H9 (cell line): ENCODE results near the gene MBD5. TPM values are rescaled to one million over a fixed set of nuclear protein-coding genes. Genes with fewer than 3 reads are reported as not detected.

Experiments used
- DNase-seq: peaks from one replicate; pipeline ENCODE4 v3.0.0-alpha.2; 2017
- H2AFZ ChIP-seq: one replicate; pipeline ENCODE4 v1.6.1; 2013; ENCODE audit warnings: mild to moderate bottlenecking, low read length, control low read depth, moderate library complexity
- H2AK5ac ChIP-seq: 2 replicates; pipeline ENCODE4 v1.6.1; 2013; ENCODE audit warnings: low read length, control low read depth, mixed read lengths; ENCODE audit not compliant: insufficient read length
- H2BK120ac ChIP-seq: one replicate; pipeline ENCODE4 v1.6.1; 2013; ENCODE audit warnings: low read depth, mild to moderate bottlenecking, low read length, control low read depth, inconsistent platforms; ENCODE audit not compliant: poor library complexity, severe bottlenecking
- H2BK12ac ChIP-seq: 2 replicates; pipeline ENCODE4 v1.6.1; 2013; ENCODE audit warnings: low read length, control low read depth, mixed read lengths, low read depth; ENCODE audit not compliant: insufficient read length
- H2BK15ac ChIP-seq: 2 replicates; pipeline ENCODE4 v1.6.1; 2013; ENCODE audit warnings: low read depth, low read length, control low read depth
- H2BK20ac ChIP-seq: one replicate; pipeline ENCODE4 v1.6.1; 2013; ENCODE audit warnings: low read depth, mild to moderate bottlenecking, low read length, control low read depth, inconsistent platforms; ENCODE audit not compliant: poor library complexity, severe bottlenecking
- H2BK5ac ChIP-seq: 2 replicates; pipeline ENCODE4 v1.6.1; 2013; ENCODE audit warnings: low read length, control low read depth, mixed read lengths; ENCODE audit not compliant: insufficient read length
- H3K14ac ChIP-seq: 2 replicates; pipeline ENCODE4 v1.6.1; 2013; ENCODE audit warnings: low read length, control low read depth; ENCODE audit not compliant: insufficient read depth
- H3K18ac ChIP-seq: 2 replicates; pipeline ENCODE4 v1.6.1; 2013; ENCODE audit warnings: low read depth, mild to moderate bottlenecking, mixed read lengths, low read length, control low read depth; ENCODE audit not compliant: insufficient read length
- H3K23ac ChIP-seq: 2 replicates; pipeline ENCODE4 v1.6.1; 2013; ENCODE audit warnings: low read length, control low read depth, mixed read lengths, low read depth; ENCODE audit not compliant: insufficient read length
- H3K23me2 ChIP-seq: 2 replicates; pipeline ENCODE4 v1.6.1; 2013; ENCODE audit warnings: low read depth, mild to moderate bottlenecking, mixed read lengths, low read length, control low read depth; ENCODE audit not compliant: insufficient read length, poor library complexity, severe bottlenecking
- H3K27ac ChIP-seq: 2 replicates; pipeline ENCODE4 v1.5.1; 2013; ENCODE audit warnings: low read length, control low read depth, mixed read lengths, low read depth; ENCODE audit not compliant: insufficient read length
- H3K27me3 ChIP-seq: 2 replicates; pipeline ENCODE4 v1.6.1; 2013; ENCODE audit warnings: low read length, control low read depth, inconsistent platforms; ENCODE audit not compliant: insufficient read depth
- H3K4ac ChIP-seq: 2 replicates; pipeline ENCODE4 v1.6.1; 2013; ENCODE audit warnings: low read depth, mild to moderate bottlenecking, control low read depth, inconsistent platforms, low read length, moderate library complexity
- H3K4me1 ChIP-seq: 2 replicates; pipeline ENCODE4 v1.6.1; 2013; ENCODE audit warnings: low read length, control low read depth, inconsistent platforms; ENCODE audit not compliant: insufficient read depth
- H3K4me2 ChIP-seq: 2 replicates; pipeline ENCODE4 v1.6.1; 2013; ENCODE audit warnings: low read length, control low read depth, mixed read lengths; ENCODE audit not compliant: insufficient read length, insufficient read depth
- H3K56ac ChIP-seq: 2 replicates; pipeline ENCODE4 v1.6.1; 2013; ENCODE audit warnings: low read depth, mild to moderate bottlenecking, mixed read lengths, low read length, control low read depth; ENCODE audit not compliant: insufficient read length
- H3K79me1 ChIP-seq: 2 replicates; pipeline ENCODE4 v1.6.1; 2013; ENCODE audit warnings: low read depth, mild to moderate bottlenecking, moderate library complexity, low read length, control low read depth, inconsistent platforms; ENCODE audit not compliant: insufficient read depth, poor library complexity, severe bottlenecking
- H3K79me2 ChIP-seq: 2 replicates; pipeline ENCODE4 v1.6.1; 2013; ENCODE audit warnings: low read length, control low read depth, inconsistent platforms; ENCODE audit not compliant: insufficient read depth
- H3K9ac ChIP-seq: 2 replicates; pipeline ENCODE4 v1.6.1; 2013; ENCODE audit warnings: low read length, control low read depth, mixed read lengths; ENCODE audit not compliant: insufficient read length; ENCODE audit errors: extremely low read depth
- H3K9me3 ChIP-seq: one replicate; pipeline ENCODE4 v1.6.1; 2013; ENCODE audit warnings: low read depth, low read length, inconsistent platforms; ENCODE audit not compliant: control insufficient read depth
- H3T11ph ChIP-seq: one replicate; pipeline ENCODE4 v1.6.1; 2013; ENCODE audit warnings: mild to moderate bottlenecking, low read length, control low read depth, inconsistent platforms
- H4K20me1 ChIP-seq: one replicate; pipeline ENCODE4 v1.6.1; 2013; ENCODE audit not compliant: control insufficient read depth, insufficient read length, insufficient read depth
- H4K5ac ChIP-seq: 2 replicates; pipeline ENCODE4 v1.6.1; 2013; ENCODE audit warnings: low read depth, mild to moderate bottlenecking, mixed read lengths, low read length, control low read depth; ENCODE audit not compliant: insufficient read length
- H4K8ac ChIP-seq: replicated peaks from 2 replicates; pipeline ENCODE4 v1.6.1; 2013; ENCODE audit warnings: low read length, control low read depth, mixed read lengths, low read depth; ENCODE audit not compliant: insufficient read length
- H4K91ac ChIP-seq: 2 replicates; pipeline ENCODE4 v1.6.1; 2013; ENCODE audit warnings: low read depth, mild to moderate bottlenecking, moderate library complexity, mixed read lengths, low read length, control low read depth; ENCODE audit not compliant: insufficient read length
- H3K27ac Mint-ChIP-seq, 3 experiments: 2 replicates in 2 of 3; 3 replicates in 1 of 3; pipeline ENCODE4 v1.8.0; 2020 to 2021; ENCODE audit warnings: mixed read lengths in 3 of 3, mild to moderate bottlenecking in 1 of 3, moderate library complexity in 1 of 3
- H3K27me3 Mint-ChIP-seq: 2 replicates; pipeline ENCODE4 v1.8.0; 2021; ENCODE audit warnings: low read depth, mild to moderate bottlenecking, moderate library complexity, mixed read lengths
- H3K36me3 Mint-ChIP-seq, 3 experiments: 2 replicates in 2 of 3; 3 replicates in 1 of 3; pipeline ENCODE4 v1.8.0; 2020 to 2021; ENCODE audit warnings: low read depth in 3 of 3, mixed read lengths in 3 of 3; ENCODE audit not compliant: insufficient read depth in 1 of 3
- H3K4me1 Mint-ChIP-seq, 2 experiments: 2 replicates each; pipeline ENCODE4 v1.8.0; 2020; ENCODE audit warnings: mixed read lengths in 2 of 2
- H3K4me3 Mint-ChIP-seq, 2 experiments: 2 replicates in 1 of 2; 3 replicates in 1 of 2; pipeline ENCODE4 v1.8.0; 2020 to 2021; ENCODE audit warnings: mild to moderate bottlenecking in 2 of 2, mixed read lengths in 2 of 2, moderate library complexity in 1 of 2
- H3K9me3 Mint-ChIP-seq, 2 experiments: 2 replicates in 1 of 2; 3 replicates in 1 of 2; pipeline ENCODE4 v1.8.0; 2020; ENCODE audit warnings: mild to moderate bottlenecking in 2 of 2, mixed read lengths in 2 of 2, moderate library complexity in 1 of 2
- CTCF ChIP-seq: fragments of 200-600 bp; sonication (generic); conservative IDR thresholded peaks from 3 replicates; pipeline ENCODE4 v1.8.0; 2021; ENCODE audit warnings: antibody characterized with exemption, mild to moderate bottlenecking
- WGBS: extraction: QIAGEN DNeasy Blood & Tissue Kit; methylation state at CpG from one replicate; pipeline ENCODE4 v1.1.7; 2013; ENCODE audit warnings: missing lambda C conversion rate, low lambda C conversion rate, mixed read lengths; ENCODE audit not compliant: insufficient read length; ENCODE audit errors: extremely low coverage; 5-methylcytosine and 5-hydroxymethylcytosine counted together
- total RNA-seq: library from RNA; stranded (reverse); gene quantifications from 2 replicates; pipeline ENCODE4 v1.2.1, GENCODE V29; 2021

MBD5 gene
- total RNA-seq, 1 experiment from 2014 or later: 23.1 TPM

GRCh38 chr2:148479398-148479797, 458.5 kb downstream of the MBD5 start:
- no peaks in the 10 kb centered on the region for H3K36me3 Mint-ChIP-seq
- H3K23ac ChIP-seq: no peak overlapping the region

More at GRCh38 chr2:148479398-148479797, 458.5 kb downstream of the MBD5 start:
- no peak overlapping the region for H3T11ph ChIP-seq
- no peak overlapping the region for H3K18ac ChIP-seq
- H3K27ac ChIP-seq: no peak overlapping the region
- no peak overlapping the region for H2AK5ac ChIP-seq
- H4K91ac ChIP-seq: no peak overlapping the region
- no peak overlapping the region for H2BK5ac ChIP-seq
- no peak overlapping the region for H2BK15ac ChIP-seq
- Mint-ChIP-seq H3K9me3 (no peaks in the 10 kb centered on the region), H3K27me3 (peaks cover 1% of the 10 kb centered on the region; the same call in 1 of the 2 replicates), H3K27ac (no peak overlapping the region), H3K4me3 (no peak overlapping the region), H3K4me1 (0 out of 4 replicates have a peak, but pooled peaks cover 0 to 2% of the 10 kb centered on the region in 2 experiments)
- no peak overlapping the region for H3K9ac ChIP-seq
- no peak for TF ChIP-seq CTCF
- no peak overlapping the region for H3K14ac ChIP-seq
- no peak overlapping the region for H3K4ac ChIP-seq
- no peak overlapping the region for H2BK12ac ChIP-seq
- H3K79me1 ChIP-seq: no peaks in the 10 kb centered on the region
- no peak overlapping the region for H3K4me2 ChIP-seq
- no peak overlapping the region for H3K56ac ChIP-seq
- no peaks in the 10 kb centered on the region for H3K23me2 ChIP-seq
- no peaks in the 10 kb centered on the region for H3K27me3 ChIP-seq
- H3K9me3 ChIP-seq: no peaks in the 10 kb centered on the region
- no peak overlapping the region for H4K8ac ChIP-seq
- WGBS: no CpG with 5 or more reads among the region's 3 CpGs
- no peak overlapping the region for H2AFZ ChIP-seq
- H2BK120ac ChIP-seq: no peak overlapping the region
- no peaks in the 10 kb centered on the region for H3K4me1 ChIP-seq
- H4K5ac ChIP-seq: no peak overlapping the region
- no peak for DNase-seq
- no peaks in the 10 kb centered on the region for H4K20me1 ChIP-seq
- H2BK20ac ChIP-seq: no peak overlapping the region
- no peaks in the 10 kb centered on the region for H3K79me2 ChIP-seq
